Stimulated activated CD4-positive, alpha-beta T cell treated with anti-CD3 and anti-CD28 coated beads, Interleukin-1b, Interleukin-23, amount 100 ng/mL, for 1 hour (primary cell): ENCODE results near the gene SYNGR2.

Experiments
- DNase-seq, 2 donors: peaks; one replicate each; pipeline ENCODE4 v3.0.0-alpha.2; 2020; ENCODE audit warnings: low read depth in 2 of 2

Gene SYNGR2

GRCh38 chr17:78202666-78203065, 34.3 kb downstream of the SYNGR2 start:
- DNase-seq = no peak

- no peak for DNase-seq
Observed at GRCh38 chr17:78204387-78205123, 36.2 kb downstream of the SYNGR2 start.

GRCh38 chr17:78205124-78205775, 36.9 kb downstream of the SYNGR2 start:
- DNase-seq = no peak

- no peak for DNase-seq
Observed at GRCh38 chr17:78206298-78206697, 37.9 kb downstream of the SYNGR2 start.

GRCh38 chr17:78208486-78208885, 40.1 kb downstream of the SYNGR2 start:
- DNase-seq = no peak

- DNase-seq = no peak
Observed at GRCh38 chr17:78210111-78210510, 41.7 kb downstream of the SYNGR2 start.

- no peak for DNase-seq
Observed at GRCh38 chr17:78211032-78211431, 42.7 kb downstream of the SYNGR2 start.

- DNase-seq = peak; percentile 80 to 88
Observed at GRCh38 chr17:78214016-78214705, 45.8 kb downstream of the SYNGR2 start, which contains the start of gene BIRC5. BIRC5 (plus strand) TSS chr17:78214253; CDS start chr17:78214317, 64 bp downstream.

GRCh38 chr17:78214706-78215061, 46.3 kb downstream of the SYNGR2 start:
- DNase-seq = no peak

GRCh38 chr17:78219396-78220150, 51.2 kb downstream of the SYNGR2 start:
- DNase-seq = no peak
